CD4-positive, alpha-beta memory T cell (primary cell): ENCODE results near the gene FOXM1. TPM values are rescaled to one million over a fixed set of nuclear protein-coding genes. Genes with fewer than 3 reads are reported as not detected.

Source experiments
- CTCF ChIA-PET: fragments of 350-600 bp; sonication (Branson Sonifier 250); formaldehyde crosslinking; loops from one replicate; lab custom pipeline; 2021; ENCODE audit warnings: inconsistent platforms; ENCODE audit not compliant: partially characterized antibody; lab: Charles Lee
- POLR2A ChIA-PET: fragments of 350-600 bp; sonication (Branson Sonifier 250); formaldehyde crosslinking; loops from one replicate; lab custom pipeline; 2021; ENCODE audit not compliant: partially characterized antibody; lab: Charles Lee
- DNase-seq, 5 donors: peaks; one replicate each; pipeline versions ENCODE4 v3.0.0 to v3.0.0-alpha.2; 2020 to 2022; ENCODE audit warnings: mixed read lengths in 1 of 5
- H3K27ac ChIP-seq: one replicate; pipeline ENCODE4 v1.7.0; 2013; ENCODE audit warnings: low read depth, low read length
- H3K27me3 ChIP-seq: 2 replicates; pipeline ENCODE4 v1.7.0; 2013; ENCODE audit warnings: mild to moderate bottlenecking, low read length, moderate library complexity; ENCODE audit not compliant: insufficient read depth
- H3K36me3 ChIP-seq: 2 replicates; pipeline ENCODE4 v1.7.0; 2013; ENCODE audit warnings: mild to moderate bottlenecking, low read length, moderate library complexity; ENCODE audit not compliant: insufficient read depth
- H3K4me1 ChIP-seq: 2 replicates; pipeline ENCODE4 v1.7.0; 2013; ENCODE audit warnings: mild to moderate bottlenecking, low read length, moderate library complexity; ENCODE audit not compliant: insufficient read depth
- H3K4me3 ChIP-seq, 2 donors: one replicate each; pipeline ENCODE4 v1.7.0; 2013; ENCODE audit warnings: low read length in 2 of 2, mild to moderate bottlenecking in 1 of 2
- H3K9me3 ChIP-seq, 2 donors: one replicate each; pipeline ENCODE4 v1.7.0; 2013; ENCODE audit warnings: low read length in 2 of 2, control low read depth in 1 of 2; ENCODE audit not compliant: control insufficient read depth in 1 of 2
- H3K27ac Mint-ChIP-seq, 7 donors: one replicate each; pipeline ENCODE4 v1.8.0; 2020 to 2021; ENCODE audit warnings: mixed read lengths in 7 of 7, mild to moderate bottlenecking in 6 of 7, inconsistent platforms in 3 of 7, moderate library complexity in 3 of 7
- H3K27me3 Mint-ChIP-seq, 2 donors: one replicate each; pipeline ENCODE4 v1.8.0; 2020 to 2021; ENCODE audit warnings: mixed read lengths in 2 of 2
- H3K36me3 Mint-ChIP-seq, 2 donors: one replicate each; pipeline ENCODE4 v1.8.0; 2020 to 2021; ENCODE audit warnings: mixed read lengths in 2 of 2, inconsistent platforms in 1 of 2, mild to moderate bottlenecking in 1 of 2
- H3K4me1 Mint-ChIP-seq, 4 donors: one replicate each; pipeline ENCODE4 v1.8.0; 2020 to 2021; ENCODE audit warnings: mixed read lengths in 4 of 4, mild to moderate bottlenecking in 1 of 4
- H3K4me3 Mint-ChIP-seq, 8 donors: one replicate each; pipeline ENCODE4 v1.8.0; 2020 to 2021; ENCODE audit warnings: mixed read lengths in 8 of 8, mild to moderate bottlenecking in 7 of 8, moderate library complexity in 6 of 8, inconsistent platforms in 3 of 8
- H3K9me3 Mint-ChIP-seq, 8 donors: one replicate each; pipeline ENCODE4 v1.8.0; 2020 to 2021; ENCODE audit warnings: mixed read lengths in 8 of 8, mild to moderate bottlenecking in 5 of 8, inconsistent platforms in 3 of 8, moderate library complexity in 1 of 8
- intact Hi-C: fragments of 100-400 bp; cut with micrococcal nuclease; formaldehyde crosslinking; loops from one replicate; pipeline ENCODE4 v1.15.1; 2023
- polyA plus RNA-seq, 2 donors: library from polyadenylated mRNA; unstranded; fragments of 300-500 nt; fragmentation: Illumina TruSeq; gene quantifications; one replicate each; pipeline ENCODE4 v1.2.3, GENCODE V29; 2021
- total RNA-seq, 2 experiments: library from RNA; stranded (reverse); gene quantifications; one replicate each; pipeline ENCODE4 v1.2.3, GENCODE V29; 2021

FOXM1 gene, protein sequence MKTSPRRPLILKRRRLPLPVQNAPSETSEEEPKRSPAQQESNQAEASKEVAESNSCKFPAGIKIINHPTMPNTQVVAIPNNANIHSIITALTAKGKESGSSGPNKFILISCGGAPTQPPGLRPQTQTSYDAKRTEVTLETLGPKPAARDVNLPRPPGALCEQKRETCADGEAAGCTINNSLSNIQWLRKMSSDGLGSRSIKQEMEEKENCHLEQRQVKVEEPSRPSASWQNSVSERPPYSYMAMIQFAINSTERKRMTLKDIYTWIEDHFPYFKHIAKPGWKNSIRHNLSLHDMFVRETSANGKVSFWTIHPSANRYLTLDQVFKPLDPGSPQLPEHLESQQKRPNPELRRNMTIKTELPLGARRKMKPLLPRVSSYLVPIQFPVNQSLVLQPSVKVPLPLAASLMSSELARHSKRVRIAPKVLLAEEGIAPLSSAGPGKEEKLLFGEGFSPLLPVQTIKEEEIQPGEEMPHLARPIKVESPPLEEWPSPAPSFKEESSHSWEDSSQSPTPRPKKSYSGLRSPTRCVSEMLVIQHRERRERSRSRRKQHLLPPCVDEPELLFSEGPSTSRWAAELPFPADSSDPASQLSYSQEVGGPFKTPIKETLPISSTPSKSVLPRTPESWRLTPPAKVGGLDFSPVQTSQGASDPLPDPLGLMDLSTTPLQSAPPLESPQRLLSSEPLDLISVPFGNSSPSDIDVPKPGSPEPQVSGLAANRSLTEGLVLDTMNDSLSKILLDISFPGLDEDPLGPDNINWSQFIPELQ
- total RNA-seq: under 1 TPM; 0.30 to 0.44 TPM
- polyA plus RNA-seq: under 1 TPM in 1 of 2 donors, not detected in 1; 0.30 TPM

DNA sequence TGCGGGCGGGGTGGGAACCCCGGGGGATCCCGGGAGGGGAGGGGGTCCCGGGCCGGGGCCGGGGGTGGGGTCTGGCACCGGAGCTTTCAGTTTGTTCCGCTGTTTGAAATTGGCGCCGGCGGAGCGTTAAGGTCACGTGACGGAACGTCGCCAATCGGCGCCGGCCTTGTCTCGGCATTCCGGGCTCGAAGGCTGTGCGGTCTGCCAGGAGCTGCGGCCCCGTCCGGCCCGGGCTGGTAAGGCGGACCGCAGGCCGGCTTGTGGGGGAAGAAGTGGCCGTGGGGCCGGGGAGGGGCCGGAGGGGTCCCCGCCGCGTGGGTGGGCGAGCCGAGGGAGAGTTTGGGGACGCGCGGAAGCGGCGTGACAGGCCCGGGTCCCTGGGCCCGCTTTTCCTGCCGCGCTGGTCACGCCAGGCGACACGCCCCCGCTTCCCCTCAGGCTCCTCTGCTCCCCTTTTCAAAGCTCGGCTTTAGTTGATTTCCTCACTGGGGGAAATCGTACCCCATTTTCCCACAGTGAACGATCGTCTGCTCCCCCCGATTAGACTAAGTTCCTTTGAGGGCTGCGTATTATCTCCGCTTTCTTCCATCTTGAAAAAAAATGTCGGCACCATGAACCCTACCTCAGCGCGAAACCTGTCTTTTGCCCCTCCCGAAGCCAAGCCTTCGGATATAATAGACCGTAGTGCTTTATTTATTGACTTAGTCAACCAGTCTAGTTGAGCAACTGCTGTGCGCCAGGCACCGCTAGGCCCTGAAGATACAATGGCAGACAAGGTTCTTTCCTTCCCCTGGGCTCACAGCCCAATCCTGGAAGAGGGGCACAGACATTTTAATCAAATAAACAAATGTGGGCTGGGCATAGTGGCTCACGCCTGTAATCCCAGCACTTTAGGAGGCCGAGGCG is at the start of gene FOXM1, which contains the start of gene RHNO1:
TSS of gene FOXM1 (minus strand) at position 128 of the 906 bp plus-strand sequence. CDS start 2,696 bp downstream, outside the sequence.
TSS of gene RHNO1 (plus strand) at position 177 of the 906 bp plus-strand sequence. CDS start 8,144 bp downstream, outside the sequence.
- Mint-ChIP-seq H3K27me3 (no peaks in the 10 kb centered on the region), H3K27ac (peak within 1 kb of the TSS; percentile 98 to 100 (median 99)), H3K4me1 (peaks cover 25 to 44% (median 33%) of the 10 kb centered on the region in 4 donors), H3K9me3 (no peaks in the 10 kb centered on the region), H3K4me3 (peak within 1 kb of the TSS; percentile 97 to 100 (median 99)), H3K36me3 (peaks cover 0 to 17% of the 10 kb centered on the region in 2 donors)
- ChIA-PET POLR2A (interaction anchor here (0.6 to 3.5 kb wide), 13 partner anchors 8 to 186 kb away, joined by 3 to 52 read pairs (median 4); partner anchors contain the start of genes FKBP4, ITFG2 and TULP3), CTCF (interaction anchor here (1.1 to 1.6 kb wide), 3 partner anchors 8 to 196 kb away, joined by 3 to 9 read pairs (median 7); no protein-coding TSS in a partner anchor)
- Histone ChIP-seq H3K27ac (peak within 1 kb of the TSS; percentile 96), H3K36me3 (no peaks in the 10 kb centered on the region), H3K9me3 (no peaks in the 10 kb centered on the region), H3K4me3 (peak within 1 kb of the TSS; percentile 92 to 98), H3K4me1 (peaks cover 38% of the 10 kb centered on the region), H3K27me3 (no peaks in the 10 kb centered on the region)
- peak; percentile 88 to 92 (median 89) for DNase-seq
- intact Hi-C loops: loop anchor here (1.0 to 5.0 kb wide), 5 partner anchors 13 to 1186 kb away; partner anchors contain the start of genes ADIPOR2, FKBP4, ITFG2 and TULP3

DNA sequence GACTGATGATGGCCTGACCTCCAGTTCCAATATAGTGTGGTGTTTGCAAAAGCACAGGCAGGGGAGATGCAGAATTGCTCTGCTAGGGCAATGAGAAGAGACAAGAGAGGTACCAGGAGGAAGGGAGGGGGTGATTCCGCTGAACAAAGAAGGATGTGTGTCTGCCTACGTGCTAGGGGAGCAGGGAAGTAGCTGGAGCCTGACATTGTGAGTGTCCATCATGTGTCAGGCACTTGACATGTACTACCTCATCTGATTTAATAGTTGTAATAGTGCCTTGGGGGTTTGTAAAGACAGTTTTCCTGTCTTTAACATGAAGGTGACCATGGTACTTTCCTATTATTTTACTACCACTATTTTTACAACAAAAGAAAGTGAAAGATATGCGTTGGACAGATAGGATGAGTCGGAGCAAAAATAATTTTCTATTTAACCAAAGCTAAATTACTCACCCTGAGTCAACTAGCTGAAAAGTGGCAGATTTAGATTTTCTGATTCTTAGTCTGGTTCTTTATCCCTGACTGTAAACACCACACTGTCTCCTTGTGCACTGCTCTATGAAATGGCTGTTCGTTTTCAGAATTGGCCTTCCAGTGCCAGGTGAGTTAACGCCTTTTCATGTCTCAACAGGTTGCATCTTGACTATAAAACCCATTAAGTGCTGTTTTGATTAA is 48.5 kb upstream of the FOXM1 start:
- Histone ChIP-seq H3K9me3 (no peaks in the 10 kb centered on the region), H3K27ac (no peak overlapping the region), H3K36me3 (peaks cover 10% of the 10 kb centered on the region), H3K27me3 (no peaks in the 10 kb centered on the region), H3K4me3 (no peak overlapping the region), H3K4me1 (no peaks in the 10 kb centered on the region)
- CTCF ChIA-PET: no interaction called here
- H3K4me3 Mint-ChIP-seq: no peak overlapping the region
- no peaks in the 10 kb centered on the region for H3K27me3 Mint-ChIP-seq
- intact Hi-C loops: no loop called here
- H3K9me3 Mint-ChIP-seq: no peaks in the 10 kb centered on the region
- POLR2A ChIA-PET: no interaction called here
- peak overlapping the region in 2 of 7 donors; percentile 11 to 14 for H3K27ac Mint-ChIP-seq
- no peak for DNase-seq
- H3K4me1 Mint-ChIP-seq: no peaks in the 10 kb centered on the region
- H3K36me3 Mint-ChIP-seq: peaks cover 42 to 45% of the 10 kb centered on the region in 2 donors

DNA sequence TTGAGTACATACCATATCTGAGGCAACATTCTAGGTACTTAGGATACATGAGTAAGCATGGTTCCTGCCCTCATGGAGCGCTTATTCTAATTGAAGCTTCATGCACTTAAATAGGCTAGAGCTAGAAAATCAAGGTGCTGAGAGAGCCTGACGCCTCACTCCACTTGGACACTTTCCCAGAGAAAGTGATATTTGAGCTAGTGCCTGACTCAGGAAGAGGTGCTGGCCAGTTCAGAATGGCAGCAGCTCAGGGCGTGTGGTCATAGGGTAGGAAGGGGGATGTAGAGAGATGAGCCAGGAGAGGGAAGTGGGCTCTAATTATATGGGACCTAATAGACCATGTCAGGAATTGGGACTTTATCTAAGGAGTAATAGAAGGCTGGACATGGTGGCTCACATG is 47.0 kb upstream of the FOXM1 start:
- H3K9me3 Mint-ChIP-seq: no peaks in the 10 kb centered on the region
- no peaks in the 10 kb centered on the region for H3K27me3 Mint-ChIP-seq
- H3K4me3 Mint-ChIP-seq: no peak overlapping the region
- Histone ChIP-seq H3K27ac (no peak overlapping the region), H3K4me1 (no peaks in the 10 kb centered on the region), H3K36me3 (peaks cover 10% of the 10 kb centered on the region), H3K27me3 (no peaks in the 10 kb centered on the region), H3K9me3 (no peaks in the 10 kb centered on the region), H3K4me3 (no peak overlapping the region)
- intact Hi-C loops: no loop called here
- CTCF ChIA-PET: no interaction called here
- DNase-seq: no peak
- H3K4me1 Mint-ChIP-seq: no peaks in the 10 kb centered on the region
- peaks cover 39 to 51% of the 10 kb centered on the region in 2 donors for H3K36me3 Mint-ChIP-seq
- peak overlapping the region in 1 of 7 donors; percentile 17 for H3K27ac Mint-ChIP-seq
- POLR2A ChIA-PET: no interaction called here

DNA sequence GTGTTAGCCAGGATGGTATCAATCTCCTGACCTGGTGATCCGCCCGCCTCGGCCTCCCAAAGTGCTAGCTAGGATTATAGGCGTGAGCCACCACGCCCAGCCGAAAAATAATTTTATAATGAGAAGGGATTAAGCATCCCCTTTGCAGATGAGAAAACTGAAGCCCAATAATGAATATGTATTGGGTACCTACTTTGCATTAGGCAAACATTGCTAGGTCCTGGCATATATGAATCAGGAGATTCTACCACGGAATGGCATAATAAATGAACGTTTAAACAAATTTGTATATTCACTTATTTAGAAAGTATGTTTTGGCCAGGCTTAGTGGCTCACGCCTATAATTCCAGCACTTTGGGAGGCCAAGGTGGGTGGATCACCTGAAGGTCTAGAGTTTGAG is 46.1 kb upstream of the FOXM1 start:
- Histone ChIP-seq H3K36me3 (peaks cover 10% of the 10 kb centered on the region), H3K9me3 (no peaks in the 10 kb centered on the region), H3K27me3 (no peaks in the 10 kb centered on the region), H3K4me3 (no peak overlapping the region), H3K4me1 (no peaks in the 10 kb centered on the region), H3K27ac (no peak overlapping the region)
- intact Hi-C loops: no loop called here
- no peaks in the 10 kb centered on the region for H3K4me1 Mint-ChIP-seq
- no peak overlapping the region for H3K27ac Mint-ChIP-seq
- H3K27me3 Mint-ChIP-seq: no peaks in the 10 kb centered on the region
- no peak for DNase-seq
- H3K9me3 Mint-ChIP-seq: no peaks in the 10 kb centered on the region
- no peak overlapping the region for H3K4me3 Mint-ChIP-seq
- ChIA-PET CTCF (interaction anchor here (0.7 to 1.3 kb wide), 2 partner anchors 22 to 529 kb away, joined by 3 to 4 read pairs; no protein-coding TSS in a partner anchor), POLR2A (no interaction called here)
- H3K36me3 Mint-ChIP-seq: peaks cover 38 to 52% of the 10 kb centered on the region in 2 donors

DNA sequence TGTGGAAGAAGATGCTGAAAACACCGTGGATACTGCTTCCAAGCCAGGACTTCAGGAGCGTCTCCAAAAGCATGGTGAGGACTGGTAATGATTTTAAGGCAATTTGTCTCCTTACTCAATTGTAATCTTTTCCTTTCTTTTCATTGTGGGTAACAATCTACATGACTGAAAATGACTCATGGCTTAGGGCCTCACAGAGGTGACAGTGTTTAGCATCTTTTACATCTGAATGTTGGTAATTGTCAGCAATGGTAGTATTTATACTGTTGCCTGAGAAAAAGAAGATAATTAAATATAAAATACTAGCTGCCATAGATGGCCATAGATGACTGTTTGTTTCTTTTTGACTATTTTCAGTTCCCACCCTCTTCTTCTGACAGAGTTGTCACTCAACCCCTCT is 45.4 kb upstream of the FOXM1 start:
- intact Hi-C loops: no loop called here
- CTCF ChIA-PET: interaction anchor here (1.3 kb wide), 1 partner anchor 22 kb away, joined by 4 read pairs; no protein-coding TSS in a partner anchor
- Mint-ChIP-seq H3K4me1 (no peaks in the 10 kb centered on the region), H3K4me3 (no peak overlapping the region), H3K27ac (peak overlapping the region in 1 of 7 donors; percentile 7), H3K36me3 (peaks cover 32 to 45% of the 10 kb centered on the region in 2 donors), H3K9me3 (no peaks in the 10 kb centered on the region), H3K27me3 (no peaks in the 10 kb centered on the region)
- Histone ChIP-seq H3K27ac (no peak overlapping the region), H3K27me3 (no peaks in the 10 kb centered on the region), H3K9me3 (no peaks in the 10 kb centered on the region), H3K36me3 (peaks cover 10% of the 10 kb centered on the region), H3K4me3 (no peak overlapping the region), H3K4me1 (no peaks in the 10 kb centered on the region)
- POLR2A ChIA-PET: no interaction called here
- no peak for DNase-seq

DNA sequence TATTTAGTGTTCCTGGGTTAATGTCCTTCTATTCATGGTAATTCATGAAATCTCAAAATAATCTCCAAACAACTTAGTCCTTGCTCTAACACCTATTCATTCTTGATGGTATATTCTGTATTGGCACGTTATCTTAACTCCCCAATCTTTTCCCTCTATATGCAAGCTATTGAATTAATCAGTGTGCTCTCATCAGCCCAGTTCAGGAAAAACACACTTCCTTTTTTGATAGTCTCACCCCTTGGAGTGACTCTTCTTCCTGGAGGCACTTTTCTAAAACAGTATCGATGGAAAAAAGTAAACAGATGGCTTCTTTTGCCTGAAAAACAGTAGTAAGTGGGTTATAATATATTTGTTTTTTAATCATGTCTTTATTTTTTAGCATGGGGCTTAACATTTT is 42.3 kb upstream of the FOXM1 start:
- H3K4me3 ChIP-seq: no peak overlapping the region
- peaks cover 10% of the 10 kb centered on the region for H3K36me3 ChIP-seq
- Mint-ChIP-seq H3K27ac (no peak overlapping the region), H3K36me3 (peaks cover 26 to 45% of the 10 kb centered on the region in 2 donors), H3K27me3 (no peaks in the 10 kb centered on the region), H3K4me3 (no peak overlapping the region), H3K9me3 (no peaks in the 10 kb centered on the region), H3K4me1 (no peaks in the 10 kb centered on the region)
- intact Hi-C loops: no loop called here
- no peaks in the 10 kb centered on the region for H3K27me3 ChIP-seq
- no peaks in the 10 kb centered on the region for H3K9me3 ChIP-seq
- ChIA-PET POLR2A (no interaction called here), CTCF (no interaction called here)
- H3K27ac ChIP-seq: no peak overlapping the region
- H3K4me1 ChIP-seq: no peaks in the 10 kb centered on the region
- DNase-seq: no peak
